Measurements from ENCODE around the gene TNS3.

DNA sequence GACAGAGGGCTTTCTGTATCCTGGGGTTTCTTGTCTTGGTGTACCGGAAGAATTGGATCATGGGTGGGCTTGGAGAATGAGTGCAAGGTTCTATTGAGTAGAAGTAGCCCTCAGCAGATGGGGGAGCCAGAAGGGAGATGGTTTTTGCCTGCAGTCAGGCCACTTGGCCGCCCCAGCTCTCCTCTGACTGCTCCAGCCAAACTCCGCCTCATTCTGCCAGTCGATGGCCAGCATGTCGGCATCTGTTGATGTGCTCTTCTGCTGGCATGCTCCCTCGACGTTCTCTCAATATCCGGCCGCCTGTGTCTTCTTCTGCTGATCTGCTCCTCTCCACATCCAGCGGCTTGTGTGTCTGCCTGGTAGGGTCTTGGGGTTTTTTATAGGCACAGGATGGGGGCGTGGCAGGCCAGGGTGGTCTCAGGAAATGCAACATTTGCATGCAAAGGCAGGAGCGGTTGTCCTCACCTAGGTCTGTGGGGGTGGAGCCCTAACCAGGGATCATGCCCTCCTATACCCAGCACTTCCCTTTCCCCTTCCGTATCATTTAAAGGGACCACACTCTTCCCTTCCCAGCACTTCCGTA lies 40.2 kb upstream of the TNS3 start:
- TF ChIP-seq POLR2A (IDR thresholded peaks at IDR 0.05; ENCODE audit: extremely low read depth, insufficient read length): no peak
- TF ChIP-seq, protein P1, sequence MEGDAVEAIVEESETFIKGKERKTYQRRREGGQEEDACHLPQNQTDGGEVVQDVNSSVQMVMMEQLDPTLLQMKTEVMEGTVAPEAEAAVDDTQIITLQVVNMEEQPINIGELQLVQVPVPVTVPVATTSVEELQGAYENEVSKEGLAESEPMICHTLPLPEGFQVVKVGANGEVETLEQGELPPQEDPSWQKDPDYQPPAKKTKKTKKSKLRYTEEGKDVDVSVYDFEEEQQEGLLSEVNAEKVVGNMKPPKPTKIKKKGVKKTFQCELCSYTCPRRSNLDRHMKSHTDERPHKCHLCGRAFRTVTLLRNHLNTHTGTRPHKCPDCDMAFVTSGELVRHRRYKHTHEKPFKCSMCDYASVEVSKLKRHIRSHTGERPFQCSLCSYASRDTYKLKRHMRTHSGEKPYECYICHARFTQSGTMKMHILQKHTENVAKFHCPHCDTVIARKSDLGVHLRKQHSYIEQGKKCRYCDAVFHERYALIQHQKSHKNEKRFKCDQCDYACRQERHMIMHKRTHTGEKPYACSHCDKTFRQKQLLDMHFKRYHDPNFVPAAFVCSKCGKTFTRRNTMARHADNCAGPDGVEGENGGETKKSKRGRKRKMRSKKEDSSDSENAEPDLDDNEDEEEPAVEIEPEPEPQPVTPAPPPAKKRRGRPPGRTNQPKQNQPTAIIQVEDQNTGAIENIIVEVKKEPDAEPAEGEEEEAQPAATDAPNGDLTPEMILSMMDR (IDR thresholded peaks at IDR 0.05; ENCODE audit: low read depth, low read length): no peak
